GM12878 (cell line): Measurements from ENCODE around the gene KRIT1. TPM values are rescaled to one million over a fixed set of nuclear protein-coding genes. Genes with fewer than 3 reads are reported as not detected.

Experiments
- ATAC-seq: fragments of 200-7000 bp; cut with Tn5 transposase; 3 replicates; pipeline ENCODE4 v1.9.1; 2020; ENCODE audit warnings: mild to moderate bottlenecking, moderate library complexity
- BruUV-seq: library from RNA; stranded (reverse); fragments of 400-500 nt; replicated peaks from 2 replicates; lab custom pipeline; 2021; lab: Mats Ljungman, UMichigan
- CTCF ChIA-PET: fragments of 300-600 bp; sonication (Branson Sonifier 250); formaldehyde crosslinking; extraction: SDS; loops from one replicate; lab custom pipeline; 2021; ENCODE audit warnings: inconsistent platforms; lab: Yijun Ruan, JAX
- POLR2A ChIA-PET: fragments of 350-600 bp; formaldehyde crosslinking; extraction: SDS; loops from one replicate; lab custom pipeline; 2021; ENCODE audit warnings: inconsistent platforms; lab: Charles Lee
- RAD21 ChIA-PET: fragments of 300-600 bp; sonication (Branson Sonifier 250); formaldehyde crosslinking; loops from one replicate; lab custom pipeline; 2023; ENCODE audit warnings: antibody characterized with exemption; ENCODE audit not compliant: unreplicated experiment; lab: Charles Lee
- SMC1A ChIA-PET: fragments of 300-600 bp; sonication (Branson Sonifier 250); formaldehyde crosslinking; loops from one replicate; lab custom pipeline; 2023; ENCODE audit not compliant: unreplicated experiment, uncharacterized antibody; lab: Charles Lee
- DNase-seq: peaks from one replicate; pipeline ENCODE4 v3.0.0-alpha.2; 2011; ENCODE audit warnings: low read depth, low spot score
- FAIRE-seq: peaks from 3 replicates; lab custom pipeline; 2011; peaks lifted over from hg19 to GRCh38; lab: Jason Lieb, UNC
- H2AFZ ChIP-seq: 2 replicates; pipeline ENCODE4 v1.6.0; 2011; ENCODE audit warnings: low read depth, low read length, control low read depth; ENCODE audit not compliant: control insufficient read depth
- H3K27ac ChIP-seq: 2 replicates; pipeline ENCODE4 v1.5.1; 2011; ENCODE audit warnings: control low read depth; ENCODE audit not compliant: control insufficient read depth, insufficient read depth
- H3K27me3 ChIP-seq, 2 experiments: replicated peaks in 1 of 2; 2 replicates each; pipeline versions ENCODE4 v1.6.0 to v1.6.1; 2011; ENCODE audit warnings: low read length in 1 of 2; ENCODE audit not compliant: control insufficient read depth in 2 of 2, insufficient read depth in 2 of 2
- H3K36me3 ChIP-seq, 2 experiments: 2 replicates each; pipeline ENCODE4 v1.5.1; 2011; ENCODE audit warnings: low read length in 1 of 2; ENCODE audit not compliant: control insufficient read depth in 2 of 2, insufficient read depth in 2 of 2
- H3K4me1 ChIP-seq: 2 replicates; pipeline ENCODE4 v1.6.1; 2011; ENCODE audit warnings: mild to moderate bottlenecking, low read length, moderate library complexity, mixed read lengths; ENCODE audit not compliant: control insufficient read depth, insufficient read depth
- H3K4me2 ChIP-seq: 2 replicates; pipeline ENCODE4 v1.6.0; 2011; ENCODE audit warnings: control low read depth; ENCODE audit not compliant: control insufficient read depth, insufficient read depth
- H3K4me3 ChIP-seq: fragments of 200-600 bp; sonication (generic); 2 replicates; pipeline ENCODE4 v1.5.1; 2016
- H3K79me2 ChIP-seq: 2 replicates; pipeline ENCODE4 v1.6.0; 2011; ENCODE audit warnings: low read length; ENCODE audit not compliant: control insufficient read depth, insufficient read depth
- H3K9ac ChIP-seq: 2 replicates; pipeline ENCODE4 v1.8.0; 2011; ENCODE audit warnings: low read length, control low read depth, mixed read lengths; ENCODE audit not compliant: control insufficient read depth, insufficient read depth
- H3K9me3 ChIP-seq: replicated peaks from 3 replicates; pipeline ENCODE4 v1.5.1; 2011; ENCODE audit warnings: mild to moderate bottlenecking, low read length; ENCODE audit not compliant: control insufficient read depth, insufficient read depth
- H4K20me1 ChIP-seq: 2 replicates; pipeline ENCODE4 v1.6.0; 2011; ENCODE audit not compliant: control insufficient read depth, insufficient read depth
- CEBPB ChIP-seq, 2 experiments: fragments of 150-350 bp in 1 of 2; IDR thresholded peaks; 2 replicates each; pipeline ENCODE4 v1.6.1; 2012 to 2014; ENCODE audit warnings: low read depth in 2 of 2, low read length in 2 of 2, borderline replicate concordance in 1 of 2, inconsistent platforms in 1 of 2
- KAT2A ChIP-seq: conservative IDR thresholded peaks from 2 replicates; pipeline ENCODE4 v1.6.1; 2011; ENCODE audit warnings: low read depth, low read length; ENCODE audit not compliant: control insufficient read depth
- NBN ChIP-seq: fragments of 450-650 bp; IDR thresholded peaks from 2 replicates; pipeline ENCODE4 v1.6.1; 2016
- NKRF ChIP-seq: fragments of 450-650 bp; conservative IDR thresholded peaks from 2 replicates; pipeline ENCODE4 v1.6.1; 2017; ENCODE audit warnings: mild to moderate bottlenecking, moderate library complexity
- RAD21 ChIP-seq: IDR thresholded peaks from 2 replicates; pipeline ENCODE4 v1.6.1; 2011; ENCODE audit warnings: mild to moderate bottlenecking, low read depth, low read length, moderate library complexity; ENCODE audit not compliant: insufficient read depth
- RUNX3 ChIP-seq: IDR thresholded peaks from 2 replicates; pipeline ENCODE4 v1.6.1; 2012; ENCODE audit warnings: low read length, inconsistent platforms
- SMAD5 ChIP-seq: IDR thresholded peaks from 2 replicates; pipeline ENCODE4 v1.6.1; 2016; ENCODE audit warnings: antibody characterized with exemption, low read depth
- SUPT20H ChIP-seq: IDR thresholded peaks from 2 replicates; pipeline ENCODE4 v1.6.1; 2011; ENCODE audit warnings: low read depth, mild to moderate bottlenecking, low read length, moderate library complexity, borderline replicate concordance; ENCODE audit not compliant: control insufficient read depth
- in situ Hi-C: fragments of 300-500 bp; cut with MboI; formaldehyde crosslinking; loops from 9 replicates; pipeline ENCODE4 v1.14.3; 2018; ENCODE audit warnings: mixed read lengths
- intact Hi-C: fragments of 100-400 bp; cut with micrococcal nuclease; formaldehyde crosslinking; loops from one replicate; pipeline ENCODE4 v1.14.2; 2022; ENCODE audit not compliant: unreplicated experiment
- polyA plus RNA-seq, 11 experiments: library from polyadenylated mRNA; depleted of rRNA in 4 of 11; unstranded in 6 of 11; stranded (reverse) in 5 of 11; fragments of >200 nt; fragmentation: Nextera tagmentation in 4 of 11; fragmentation: Illumina TruSeq in 1 of 11; extraction: Ambion mirVana in 4 of 11; extraction: Trizol in 1 of 11; gene quantifications; 1 replicate in 1 of 11; 2 replicates in 10 of 11; pipeline versions ENCODE4 v1.2.1 to v1.2.3, GENCODE V29; 2011 to 2016; ENCODE audit warnings: inconsistent platforms in 2 of 11, missing spikeins in 2 of 11, low read depth in 1 of 11
- total RNA-seq, 4 experiments: library from RNA; depleted of rRNA in 3 of 4; stranded (reverse); fragments of >200 nt in 3 of 4; fragmentation: Illumina TruSeq in 1 of 4; extraction: Trizol in 1 of 4; gene quantifications; 2 replicates each; pipeline versions ENCODE4 v1.2.1 to v1.2.3, GENCODE V29; 2013 to 2021
- TF ChIP-seq, protein P1 (sequence below): IDR thresholded peaks from 2 replicates; pipeline ENCODE4 v1.6.1; 2012; ENCODE audit warnings: low read depth, low read length, improper control_type of control experiment
- TF ChIP-seq, protein P2 (sequence below): fragments of 150-350 bp; IDR thresholded peaks from 2 replicates; pipeline ENCODE4 v1.6.1; 2016; ENCODE audit warnings: low read depth, low read length
- TF ChIP-seq, protein P3 (sequence below): fragments of 450-650 bp; formaldehyde crosslinking; IDR thresholded peaks from 2 replicates; pipeline ENCODE4 v1.5.0; 2022; ENCODE audit warnings: mild to moderate bottlenecking, missing genetic modification characterization
- TF ChIP-seq, protein P4 (sequence below): fragments of 450-650 bp; IDR thresholded peaks from 2 replicates; pipeline ENCODE4 v1.6.1; 2017; ENCODE audit warnings: low read depth, mild to moderate bottlenecking, moderate library complexity

The KRIT1 gene
- total and polyA plus RNA-seq, 10 of the 15 experiments (the other 5 are each of a cell fraction or from before 2014, with no cell fraction given) = 12.0 to 60.1 (median 27.0) TPM

DNA sequence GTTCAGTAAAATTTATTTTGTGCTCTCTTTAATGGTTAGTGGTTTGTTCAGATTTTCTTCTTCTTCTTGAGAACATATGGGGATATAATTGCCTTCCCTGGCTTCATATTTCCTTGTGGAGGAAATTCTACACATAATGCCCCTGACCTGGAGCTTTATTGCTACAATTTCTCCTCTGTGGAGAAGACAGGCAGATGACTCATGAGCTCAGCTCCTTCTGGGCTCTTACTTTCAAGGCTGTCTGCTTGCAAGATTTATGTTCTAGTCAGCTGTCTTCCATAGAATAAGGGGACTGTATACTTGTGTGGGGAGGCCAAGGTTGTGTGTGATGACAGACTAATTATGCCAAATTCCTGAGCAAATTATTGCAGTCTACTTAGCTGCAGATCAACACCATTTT lies 68.4 kb downstream of the KRIT1 start:
- intact Hi-C loops (no loop called here), in situ Hi-C loops (no loop called here)
- Histone ChIP-seq H3K9me3 (no peaks in the 10 kb centered on the region), H3K9ac (no peak overlapping the region), H3K36me3 (no peaks in the 10 kb centered on the region), H3K4me2 (no peak overlapping the region), H4K20me1 (no peaks in the 10 kb centered on the region), H2AFZ (no peak overlapping the region), H3K4me1 (no peaks in the 10 kb centered on the region; the same call in 1 of the 2 replicates), H3K4me3 (no peak overlapping the region), H3K79me2 (no peaks in the 10 kb centered on the region), H3K27ac (no peak overlapping the region), H3K27me3 (no peaks in the 10 kb centered on the region)
- SMC1A ChIA-PET = interaction anchor here (0.6 to 1.3 kb wide), 3 partner anchors 28 to 270 kb away, joined by 3 to 4 read pairs (median 4); partner anchors contain the start of gene GATAD1
- no peak for FAIRE-seq
- CTCF ChIA-PET = interaction anchor here (0.7 to 1.5 kb wide), 7 partner anchors 165 to 347 kb away, joined by 3 to 12 read pairs (median 3); partner anchors contain the start of gene GATAD1
- DNase-seq = no peak
- POLR2A ChIA-PET = no interaction called here
- no TSS peak for BruUV-seq
- RAD21 ChIA-PET = interaction anchor here (1.6 kb wide), 1 partner anchor 270 kb away, joined by 5 read pairs; the partner anchor contains the start of gene GATAD1
- no peak for ATAC-seq
- TF ChIP-seq, protein P1, sequence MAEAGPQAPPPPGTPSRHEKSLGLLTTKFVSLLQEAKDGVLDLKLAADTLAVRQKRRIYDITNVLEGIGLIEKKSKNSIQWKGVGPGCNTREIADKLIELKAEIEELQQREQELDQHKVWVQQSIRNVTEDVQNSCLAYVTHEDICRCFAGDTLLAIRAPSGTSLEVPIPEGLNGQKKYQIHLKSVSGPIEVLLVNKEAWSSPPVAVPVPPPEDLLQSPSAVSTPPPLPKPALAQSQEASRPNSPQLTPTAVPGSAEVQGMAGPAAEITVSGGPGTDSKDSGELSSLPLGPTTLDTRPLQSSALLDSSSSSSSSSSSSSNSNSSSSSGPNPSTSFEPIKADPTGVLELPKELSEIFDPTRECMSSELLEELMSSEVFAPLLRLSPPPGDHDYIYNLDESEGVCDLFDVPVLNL = no peak
- TF ChIP-seq SMAD5 (no peak), KAT2A (no peak), CEBPB (IDR thresholded peaks at IDR 0.05; ENCODE audit: borderline replicate concordance in 1 of 2, low read depth in 2 of 2, low read length in 2 of 2) (no peak), NBN (no peak), RAD21 (no peak), NKRF (no peak), SUPT20H (no peak), RUNX3 (no peak)
- TF ChIP-seq, protein P2, sequence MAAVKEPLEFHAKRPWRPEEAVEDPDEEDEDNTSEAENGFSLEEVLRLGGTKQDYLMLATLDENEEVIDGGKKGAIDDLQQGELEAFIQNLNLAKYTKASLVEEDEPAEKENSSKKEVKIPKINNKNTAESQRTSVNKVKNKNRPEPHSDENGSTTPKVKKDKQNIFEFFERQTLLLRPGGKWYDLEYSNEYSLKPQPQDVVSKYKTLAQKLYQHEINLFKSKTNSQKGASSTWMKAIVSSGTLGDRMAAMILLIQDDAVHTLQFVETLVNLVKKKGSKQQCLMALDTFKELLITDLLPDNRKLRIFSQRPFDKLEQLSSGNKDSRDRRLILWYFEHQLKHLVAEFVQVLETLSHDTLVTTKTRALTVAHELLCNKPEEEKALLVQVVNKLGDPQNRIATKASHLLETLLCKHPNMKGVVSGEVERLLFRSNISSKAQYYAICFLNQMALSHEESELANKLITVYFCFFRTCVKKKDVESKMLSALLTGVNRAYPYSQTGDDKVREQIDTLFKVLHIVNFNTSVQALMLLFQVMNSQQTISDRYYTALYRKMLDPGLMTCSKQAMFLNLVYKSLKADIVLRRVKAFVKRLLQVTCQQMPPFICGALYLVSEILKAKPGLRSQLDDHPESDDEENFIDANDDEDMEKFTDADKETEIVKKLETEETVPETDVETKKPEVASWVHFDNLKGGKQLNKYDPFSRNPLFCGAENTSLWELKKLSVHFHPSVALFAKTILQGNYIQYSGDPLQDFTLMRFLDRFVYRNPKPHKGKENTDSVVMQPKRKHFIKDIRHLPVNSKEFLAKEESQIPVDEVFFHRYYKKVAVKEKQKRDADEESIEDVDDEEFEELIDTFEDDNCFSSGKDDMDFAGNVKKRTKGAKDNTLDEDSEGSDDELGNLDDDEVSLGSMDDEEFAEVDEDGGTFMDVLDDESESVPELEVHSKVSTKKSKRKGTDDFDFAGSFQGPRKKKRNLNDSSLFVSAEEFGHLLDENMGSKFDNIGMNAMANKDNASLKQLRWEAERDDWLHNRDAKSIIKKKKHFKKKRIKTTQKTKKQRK = no peak
- TF ChIP-seq, protein P3, sequence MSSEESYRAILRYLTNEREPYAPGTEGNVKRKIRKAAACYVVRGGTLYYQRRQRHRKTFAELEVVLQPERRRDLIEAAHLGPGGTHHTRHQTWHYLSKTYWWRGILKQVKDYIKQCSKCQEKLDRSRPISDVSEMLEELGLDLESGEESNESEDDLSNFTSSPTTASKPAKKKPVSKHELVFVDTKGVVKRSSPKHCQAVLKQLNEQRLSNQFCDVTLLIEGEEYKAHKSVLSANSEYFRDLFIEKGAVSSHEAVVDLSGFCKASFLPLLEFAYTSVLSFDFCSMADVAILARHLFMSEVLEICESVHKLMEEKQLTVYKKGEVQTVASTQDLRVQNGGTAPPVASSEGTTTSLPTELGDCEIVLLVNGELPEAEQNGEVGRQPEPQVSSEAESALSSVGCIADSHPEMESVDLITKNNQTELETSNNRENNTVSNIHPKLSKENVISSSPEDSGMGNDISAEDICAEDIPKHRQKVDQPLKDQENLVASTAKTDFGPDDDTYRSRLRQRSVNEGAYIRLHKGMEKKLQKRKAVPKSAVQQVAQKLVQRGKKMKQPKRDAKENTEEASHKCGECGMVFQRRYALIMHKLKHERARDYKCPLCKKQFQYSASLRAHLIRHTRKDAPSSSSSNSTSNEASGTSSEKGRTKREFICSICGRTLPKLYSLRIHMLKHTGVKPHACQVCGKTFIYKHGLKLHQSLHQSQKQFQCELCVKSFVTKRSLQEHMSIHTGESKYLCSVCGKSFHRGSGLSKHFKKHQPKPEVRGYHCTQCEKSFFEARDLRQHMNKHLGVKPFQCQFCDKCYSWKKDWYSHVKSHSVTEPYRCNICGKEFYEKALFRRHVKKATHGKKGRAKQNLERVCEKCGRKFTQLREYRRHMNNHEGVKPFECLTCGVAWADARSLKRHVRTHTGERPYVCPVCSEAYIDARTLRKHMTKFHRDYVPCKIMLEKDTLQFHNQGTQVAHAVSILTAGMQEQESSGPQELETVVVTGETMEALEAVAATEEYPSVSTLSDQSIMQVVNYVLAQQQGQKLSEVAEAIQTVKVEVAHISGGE (CRISPR knock-in tag) = no peak
- TF ChIP-seq, protein P4, sequence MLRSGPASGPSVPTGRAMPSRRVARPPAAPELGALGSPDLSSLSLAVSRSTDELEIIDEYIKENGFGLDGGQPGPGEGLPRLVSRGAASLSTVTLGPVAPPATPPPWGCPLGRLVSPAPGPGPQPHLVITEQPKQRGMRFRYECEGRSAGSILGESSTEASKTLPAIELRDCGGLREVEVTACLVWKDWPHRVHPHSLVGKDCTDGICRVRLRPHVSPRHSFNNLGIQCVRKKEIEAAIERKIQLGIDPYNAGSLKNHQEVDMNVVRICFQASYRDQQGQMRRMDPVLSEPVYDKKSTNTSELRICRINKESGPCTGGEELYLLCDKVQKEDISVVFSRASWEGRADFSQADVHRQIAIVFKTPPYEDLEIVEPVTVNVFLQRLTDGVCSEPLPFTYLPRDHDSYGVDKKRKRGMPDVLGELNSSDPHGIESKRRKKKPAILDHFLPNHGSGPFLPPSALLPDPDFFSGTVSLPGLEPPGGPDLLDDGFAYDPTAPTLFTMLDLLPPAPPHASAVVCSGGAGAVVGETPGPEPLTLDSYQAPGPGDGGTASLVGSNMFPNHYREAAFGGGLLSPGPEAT = no peak
